Right lobe of liver (tissue), 4 donors: ENCODE results near the gene ALDH1L2.

Experiments used
- POLR2A ChIP-seq: fragments of 450-650 bp; IDR thresholded peaks from one replicate; pipeline ENCODE4 v1.6.1; 2017; ENCODE audit warnings: antibody characterized with exemption, mild to moderate bottlenecking
- TF ChIP-seq, protein P1 (sequence below), 4 donors: fragments of 200-600 bp in 3 of 4; fragments of 450-650 bp in 1 of 4; IDR thresholded peaks; one replicate each; pipeline versions ENCODE4 v1.5.1 to v1.8.0; 2016 to 2022; ENCODE audit warnings: antibody characterized with exemption in 4 of 4, mild to moderate bottlenecking in 2 of 4
- donor health status: DM: no; HTN: no; CAD: no.
- donor health status: DM: no; HTN: no; CAD: no.
- donor health status: DM: no; HTN: yes; CAD: no.

DNA sequence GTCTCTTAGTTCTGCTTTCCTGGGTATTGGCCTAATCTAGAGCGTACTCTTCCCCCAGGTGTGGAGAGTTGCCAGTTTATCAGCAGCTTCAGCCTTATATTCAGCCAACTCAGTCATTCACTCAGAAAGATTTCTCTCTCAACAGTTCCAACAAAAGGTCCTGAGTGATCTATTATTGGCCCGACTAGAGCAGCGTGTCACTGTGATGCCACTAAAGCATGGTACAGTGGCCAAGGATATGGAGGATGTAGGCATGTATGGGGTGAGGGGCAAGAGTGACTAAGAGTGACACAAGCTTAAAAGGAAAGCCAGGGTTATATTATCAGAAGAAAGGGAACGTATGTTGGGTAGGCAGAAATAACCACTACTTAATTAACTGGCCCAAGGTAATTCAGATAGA lies 93.3 kb downstream of the ALDH1L2 start:
- TF ChIP-seq, protein P1, sequence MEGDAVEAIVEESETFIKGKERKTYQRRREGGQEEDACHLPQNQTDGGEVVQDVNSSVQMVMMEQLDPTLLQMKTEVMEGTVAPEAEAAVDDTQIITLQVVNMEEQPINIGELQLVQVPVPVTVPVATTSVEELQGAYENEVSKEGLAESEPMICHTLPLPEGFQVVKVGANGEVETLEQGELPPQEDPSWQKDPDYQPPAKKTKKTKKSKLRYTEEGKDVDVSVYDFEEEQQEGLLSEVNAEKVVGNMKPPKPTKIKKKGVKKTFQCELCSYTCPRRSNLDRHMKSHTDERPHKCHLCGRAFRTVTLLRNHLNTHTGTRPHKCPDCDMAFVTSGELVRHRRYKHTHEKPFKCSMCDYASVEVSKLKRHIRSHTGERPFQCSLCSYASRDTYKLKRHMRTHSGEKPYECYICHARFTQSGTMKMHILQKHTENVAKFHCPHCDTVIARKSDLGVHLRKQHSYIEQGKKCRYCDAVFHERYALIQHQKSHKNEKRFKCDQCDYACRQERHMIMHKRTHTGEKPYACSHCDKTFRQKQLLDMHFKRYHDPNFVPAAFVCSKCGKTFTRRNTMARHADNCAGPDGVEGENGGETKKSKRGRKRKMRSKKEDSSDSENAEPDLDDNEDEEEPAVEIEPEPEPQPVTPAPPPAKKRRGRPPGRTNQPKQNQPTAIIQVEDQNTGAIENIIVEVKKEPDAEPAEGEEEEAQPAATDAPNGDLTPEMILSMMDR (IDR thresholded peaks at IDR 0.05), result no peak
- no peak for TF ChIP-seq POLR2A
